Nephron (organoid): ENCODE results near the gene LRTM2.

ENCODE experiments used
- H3K27ac Mint-ChIP-seq, 3 experiments: 2 replicates each; pipeline ENCODE4 v1.8.0; 2020; ENCODE audit warnings: mixed read lengths in 3 of 3, mild to moderate bottlenecking in 2 of 3, moderate library complexity in 1 of 3
- H3K27me3 Mint-ChIP-seq: 2 replicates; pipeline ENCODE4 v1.8.0; 2021; ENCODE audit warnings: low read depth, mild to moderate bottlenecking, moderate library complexity, mixed read lengths
- H3K36me3 Mint-ChIP-seq: 2 replicates; pipeline ENCODE4 v1.8.0; 2020; ENCODE audit warnings: low read depth, mixed read lengths
- H3K4me1 Mint-ChIP-seq: 2 replicates; pipeline ENCODE4 v1.8.0; 2020; ENCODE audit warnings: mixed read lengths
- H3K4me3 Mint-ChIP-seq, 3 experiments: 2 replicates each; pipeline ENCODE4 v1.8.0; 2020; ENCODE audit warnings: mild to moderate bottlenecking in 3 of 3, mixed read lengths in 3 of 3, moderate library complexity in 2 of 3
- H3K9me3 Mint-ChIP-seq: 2 replicates; pipeline ENCODE4 v1.8.0; 2020; ENCODE audit warnings: mixed read lengths
- CTCF ChIP-seq, 3 experiments: fragments of 200-600 bp; sonication (generic); IDR thresholded peaks; one replicate each; pipeline ENCODE4 v1.5.0; 2021; ENCODE audit warnings: antibody characterized with exemption in 3 of 3; ENCODE audit not compliant: unreplicated experiment in 3 of 3

The LRTM2 gene

GRCh38 chr12:1885599-1886245 is 65.4 kb downstream of the LRTM2 start:
- Mint-ChIP-seq H3K27ac (no peak overlapping the region), H3K4me3 (no peak overlapping the region), H3K4me1 (no peaks in the 10 kb centered on the region), H3K36me3 (no peaks in the 10 kb centered on the region), H3K9me3 (peaks cover 21% of the 10 kb centered on the region), H3K27me3 (peaks cover 13% of the 10 kb centered on the region)
- no peak for TF ChIP-seq CTCF (IDR thresholded peaks at IDR 0.05; ENCODE audit: unreplicated experiment in 3 of 3)
